Hypothalamus (tissue), 51 donors: ENCODE data around the gene CNST.
"Not testable (repeated sequence)": the region's sequence is repeated elsewhere in the genome, so short reads cannot be mapped to it uniquely, and the experiment has no call there.

Source experiments
- DNase-seq, 51 donors: peaks; one replicate each; lab custom pipeline; 2025; lab: John Stamatoyannopoulos, UW

Gene CNST

GRCh38 chr1:246583056-246583440 lies 16.8 kb downstream of the CNST start:
- no peak for DNase-seq

- DNase-seq: no peak
These were observed 17.4 kb downstream of the CNST start for GRCh38 chr1:246583448-246584185.

GRCh38 chr1:246587032-246587431 lies 20.8 kb downstream of the CNST start:
- DNase-seq: no peak

- no peak for DNase-seq
These were observed 21.4 kb downstream of the CNST start for GRCh38 chr1:246587606-246588005.

GRCh38 chr1:246588159-246588721 lies 22.0 kb downstream of the CNST start:
- DNase-seq: no peak

GRCh38 chr1:246589919-246590318 lies 23.7 kb downstream of the CNST start:
- not testable (repeated sequence) for DNase-seq

GRCh38 chr1:246591047-246591446 lies 24.8 kb downstream of the CNST start:
- DNase-seq: no peak

GRCh38 chr1:246591504-246591903 lies 25.2 kb downstream of the CNST start:
- DNase-seq: no peak

- no peak for DNase-seq
These were observed 25.7 kb downstream of the CNST start for GRCh38 chr1:246591958-246592357.

- DNase-seq: no peak
These were observed 26.4 kb downstream of the CNST start for GRCh38 chr1:246592695-246593094.

GRCh38 chr1:246595146-246595545 lies 28.9 kb downstream of the CNST start:
- DNase-seq: no peak

- DNase-seq: no peak
These were observed 31.1 kb downstream of the CNST start for GRCh38 chr1:246597340-246597739.

- no peak for DNase-seq
These were observed 31.7 kb downstream of the CNST start for GRCh38 chr1:246597971-246598370.

GRCh38 chr1:246599315-246599714 lies 33.1 kb downstream of the CNST start:
- DNase-seq: no peak

GRCh38 chr1:246600579-246600978 lies 34.3 kb downstream of the CNST start:
- DNase-seq: no peak

- DNase-seq: no peak
These were observed 35.9 kb downstream of the CNST start for GRCh38 chr1:246602194-246602593.

GRCh38 chr1:246605231-246605630 lies 39.0 kb downstream of the CNST start:
- DNase-seq: not testable (repeated sequence)

GRCh38 chr1:246607462-246607861 lies 41.2 kb downstream of the CNST start:
- DNase-seq: no peak

- no peak for DNase-seq
These were observed 42.5 kb downstream of the CNST start for GRCh38 chr1:246608616-246609376.

- DNase-seq: no peak
These were observed 43.4 kb downstream of the CNST start for GRCh38 chr1:246609632-246610031.

GRCh38 chr1:246613096-246613758 lies 47.0 kb downstream of the CNST start:
- DNase-seq: no peak
